ENCODE results near the gene RASSF4.
A peak's percentile ranks its signal among the peaks of the same experiment; 100 is the strongest.

Gene RASSF4

DNA sequence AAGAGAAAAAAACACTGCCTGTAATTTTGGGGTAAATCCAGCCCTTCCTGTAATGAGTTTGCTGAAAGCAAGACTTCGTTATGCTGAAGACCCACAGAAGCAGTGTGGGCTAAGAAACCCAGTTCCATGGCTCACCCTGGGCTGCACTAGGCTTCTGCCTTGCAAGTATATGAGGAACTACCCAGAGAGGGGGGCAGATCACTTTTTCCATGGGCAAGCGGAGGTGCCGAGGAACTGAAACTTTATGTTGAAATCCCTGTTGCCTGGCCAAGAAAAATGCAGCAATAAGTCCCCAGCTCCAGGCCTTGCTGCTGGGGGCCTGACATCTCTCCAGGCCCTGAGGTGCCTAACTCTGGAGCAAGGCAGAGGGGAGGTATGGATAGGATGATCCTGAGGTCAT is 8.5 kb downstream of the RASSF4 start:
- Histone ChIP-seq H3K27ac (ENCODE audit: low read length) (no peak overlapping the region), H3K4me3 (ENCODE audit: low read length) (no peak overlapping the region), H3K4me1 (ENCODE audit: control insufficient read depth, low read depth, low read length) (peaks cover 37% of the 10 kb centered on the region), H3K9ac (ENCODE audit: low read length) (no peak overlapping the region), H3K36me3 (ENCODE audit: control insufficient read depth, low read depth, low read length) (no peaks in the 10 kb centered on the region), H3K27me3 (ENCODE audit: control insufficient read depth, insufficient read depth, low read length) (no peaks in the 10 kb centered on the region), H3K9me3 (ENCODE audit: control insufficient read depth, low read depth, low read length) (no peaks in the 10 kb centered on the region)

DNA sequence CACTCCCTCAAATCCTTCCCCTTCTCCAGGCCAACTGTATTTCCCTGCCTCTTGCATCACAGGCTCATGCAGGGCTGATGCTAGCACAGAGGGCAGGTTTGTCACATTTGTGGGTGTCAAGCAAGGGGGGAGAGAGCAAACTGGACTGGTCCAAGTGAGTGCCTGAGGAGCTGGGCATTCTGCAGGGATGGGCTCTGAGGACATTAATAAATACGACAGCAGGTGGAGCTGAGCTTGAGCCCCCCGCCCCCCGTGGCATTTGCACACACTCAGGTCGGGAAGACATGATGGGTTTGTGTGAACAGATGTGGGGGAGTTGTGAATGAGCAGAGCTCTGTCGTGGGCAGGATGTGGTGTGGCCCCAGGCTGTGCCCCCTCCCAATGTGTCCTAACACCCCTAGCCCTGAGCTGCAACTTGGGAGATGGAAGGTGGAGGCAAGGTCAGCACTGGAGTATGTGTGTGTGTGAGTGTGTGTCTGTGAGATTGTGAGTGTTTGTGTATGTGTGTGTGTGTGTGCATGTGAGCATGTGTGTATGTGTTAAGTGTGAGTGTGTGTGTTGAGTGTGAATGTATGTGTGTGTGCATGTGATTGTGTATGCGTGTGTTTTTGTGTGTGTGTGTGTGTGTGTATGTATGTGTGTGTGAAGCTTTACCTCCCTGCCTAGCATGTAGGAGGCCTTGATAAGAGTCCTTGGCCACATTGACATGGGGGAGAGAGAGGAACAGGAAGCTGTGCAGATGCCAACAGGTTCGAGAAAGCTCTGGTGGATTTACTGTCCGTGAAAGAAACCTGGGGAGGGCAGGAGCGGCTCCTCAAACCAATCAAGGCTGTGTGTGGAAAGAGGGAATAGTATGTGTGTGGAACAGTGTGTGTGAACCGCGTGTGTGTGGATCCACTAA is 9.1 kb downstream of the RASSF4 start:
- Histone ChIP-seq H3K36me3 (ENCODE audit: control insufficient read depth, low read depth, low read length) (no peaks in the 10 kb centered on the region), H3K27ac (ENCODE audit: low read length) (no peak overlapping the region), H3K4me1 (ENCODE audit: control insufficient read depth, low read depth, low read length) (peaks cover 38% of the 10 kb centered on the region), H3K9me3 (ENCODE audit: control insufficient read depth, low read depth, low read length) (no peaks in the 10 kb centered on the region), H3K9ac (ENCODE audit: low read length) (no peak overlapping the region), H3K4me3 (ENCODE audit: low read length) (no peak overlapping the region), H3K27me3 (ENCODE audit: control insufficient read depth, insufficient read depth, low read length) (no peaks in the 10 kb centered on the region)

DNA sequence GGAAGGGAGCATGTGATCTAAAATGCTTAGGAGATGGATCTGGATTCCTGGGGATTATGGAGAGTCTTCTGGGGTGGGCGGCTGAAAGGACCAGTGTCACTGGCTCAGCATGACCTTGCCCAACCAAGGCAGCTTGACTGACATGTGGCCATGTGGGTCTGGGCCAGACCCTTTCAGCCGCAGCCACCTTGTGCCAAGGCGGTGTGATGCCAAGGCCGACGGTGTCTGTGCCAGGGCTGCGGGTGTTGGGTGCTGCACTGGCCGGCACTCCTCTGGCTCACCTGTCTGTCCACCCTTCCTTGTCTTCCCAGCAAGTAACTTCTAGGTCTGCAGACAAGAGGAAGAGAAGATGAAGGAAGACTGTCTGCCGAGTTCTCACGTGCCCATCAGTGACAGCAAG is 10.3 kb downstream of the RASSF4 start:
- Histone ChIP-seq H3K27ac (ENCODE audit: low read length) (no peak overlapping the region), H3K27me3 (ENCODE audit: control insufficient read depth, insufficient read depth, low read length) (no peaks in the 10 kb centered on the region), H3K9ac (ENCODE audit: low read length) (no peak overlapping the region), H3K4me3 (ENCODE audit: low read length) (no peak overlapping the region), H3K4me1 (ENCODE audit: control insufficient read depth, low read depth, low read length) (peaks cover 37% of the 10 kb centered on the region), H3K9me3 (ENCODE audit: control insufficient read depth, low read depth, low read length) (no peaks in the 10 kb centered on the region), H3K36me3 (ENCODE audit: control insufficient read depth, low read depth, low read length) (no peaks in the 10 kb centered on the region)

DNA sequence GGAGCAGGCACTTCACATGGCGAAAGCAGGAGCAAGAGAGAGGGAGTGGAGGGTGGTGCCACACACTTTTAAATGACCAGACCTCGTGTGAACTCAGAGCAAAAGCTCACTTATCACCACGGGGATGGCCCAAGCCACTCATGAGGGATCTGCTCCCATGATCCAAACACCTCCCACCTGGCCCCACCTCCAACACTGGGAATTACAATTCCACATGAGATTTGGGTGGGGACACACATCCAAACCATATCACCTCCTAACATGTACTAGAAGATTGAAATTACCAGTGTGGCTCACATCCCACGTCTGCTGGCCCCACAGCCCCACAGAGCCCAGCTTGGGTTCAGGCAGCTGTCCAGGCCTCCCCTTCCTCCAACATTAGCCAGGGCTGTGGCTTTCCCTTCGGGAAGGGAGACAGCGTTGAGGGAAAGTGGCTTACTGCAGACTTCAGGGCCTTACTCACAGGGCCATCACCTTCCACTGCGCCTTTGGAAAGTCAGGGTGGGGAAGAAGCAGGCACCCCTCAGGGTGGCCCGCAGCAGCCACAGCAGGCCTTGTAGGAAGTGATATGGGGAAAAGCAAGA is 11.3 kb downstream of the RASSF4 start:
- H3K4me1 ChIP-seq (ENCODE audit: control insufficient read depth, low read depth, low read length) = peaks cover 31% of the 10 kb centered on the region
- H3K36me3 ChIP-seq (ENCODE audit: control insufficient read depth, low read depth, low read length) = no peaks in the 10 kb centered on the region
- H3K9ac ChIP-seq (ENCODE audit: low read length) = no peak overlapping the region
- H3K27ac ChIP-seq (ENCODE audit: low read length) = no peak overlapping the region
- no peaks in the 10 kb centered on the region for H3K27me3 ChIP-seq (ENCODE audit: control insufficient read depth, insufficient read depth, low read length)
- no peak overlapping the region for H3K4me3 ChIP-seq (ENCODE audit: low read length)
- H3K9me3 ChIP-seq (ENCODE audit: control insufficient read depth, low read depth, low read length) = no peaks in the 10 kb centered on the region

DNA sequence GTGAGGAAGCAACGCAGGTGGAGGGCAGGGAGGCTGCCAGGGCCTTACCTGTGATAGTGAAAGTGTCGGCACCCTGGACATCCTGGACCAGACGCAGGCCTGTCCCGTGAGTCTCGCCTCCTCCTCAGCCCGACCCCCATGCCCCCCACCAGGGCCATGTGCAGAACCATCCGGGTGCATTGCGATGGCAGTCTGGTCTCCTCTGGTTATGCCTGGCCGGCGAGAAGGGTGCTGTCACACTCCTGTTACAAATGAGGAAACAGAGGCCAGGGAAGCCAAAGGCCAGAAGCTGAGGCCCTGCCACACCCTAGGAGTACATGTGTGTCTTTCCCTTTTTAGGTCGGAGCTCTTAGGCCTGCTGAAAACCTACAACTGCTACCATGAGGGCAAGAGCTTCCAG is 11.8 kb downstream of the RASSF4 start:
- Histone ChIP-seq H3K36me3 (ENCODE audit: control insufficient read depth, low read depth, low read length) (no peaks in the 10 kb centered on the region), H3K9ac (ENCODE audit: low read length) (no peak overlapping the region), H3K4me1 (ENCODE audit: control insufficient read depth, low read depth, low read length) (peaks cover 31% of the 10 kb centered on the region), H3K27me3 (ENCODE audit: control insufficient read depth, insufficient read depth, low read length) (no peaks in the 10 kb centered on the region), H3K9me3 (ENCODE audit: control insufficient read depth, low read depth, low read length) (no peaks in the 10 kb centered on the region), H3K4me3 (ENCODE audit: low read length) (no peak overlapping the region), H3K27ac (ENCODE audit: low read length) (no peak overlapping the region)

DNA sequence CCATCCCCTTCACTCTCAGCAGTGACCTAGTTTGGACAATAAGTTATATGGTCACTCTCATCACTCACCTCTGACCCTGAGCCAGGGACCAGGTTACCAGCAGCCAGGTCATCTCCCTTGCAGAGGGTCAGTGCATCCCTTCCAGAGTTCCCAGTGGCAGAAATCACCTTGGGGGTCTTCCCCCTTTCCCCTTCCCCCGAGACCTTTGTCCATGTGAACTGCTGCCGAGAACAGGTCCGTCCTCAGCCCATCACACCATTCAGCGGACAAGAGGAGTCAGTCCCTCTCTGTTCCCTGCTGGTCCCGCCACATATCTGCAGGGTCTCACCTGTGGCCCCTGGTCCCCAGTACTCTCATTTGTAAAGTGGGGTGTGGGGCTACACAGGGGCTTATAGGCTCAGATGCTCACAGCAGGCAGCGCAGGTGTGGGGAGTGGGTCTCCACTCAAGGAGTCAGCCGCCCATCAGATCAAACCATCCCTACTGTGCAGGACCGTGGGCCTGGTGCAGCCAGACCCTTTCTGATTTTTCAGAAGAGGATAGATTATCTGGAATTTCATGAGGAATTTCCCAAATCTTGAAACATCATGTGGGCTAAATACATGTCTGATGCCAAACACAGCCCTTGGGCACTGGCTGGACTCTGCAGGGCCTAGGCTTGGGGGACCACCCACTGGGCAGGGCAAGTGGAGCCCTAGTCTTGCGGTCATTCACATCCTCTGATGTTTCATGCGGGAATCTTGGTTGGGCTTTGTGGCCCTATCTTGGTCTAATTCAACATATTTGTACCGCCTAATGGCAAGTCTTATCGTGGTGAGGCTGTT is 12.5 kb downstream of the RASSF4 start:
- H3K4me1 ChIP-seq (ENCODE audit: control insufficient read depth, low read depth, low read length) = peaks cover 32% of the 10 kb centered on the region
- H3K4me3 ChIP-seq (ENCODE audit: low read length) = no peak overlapping the region
- no peaks in the 10 kb centered on the region for H3K27me3 ChIP-seq (ENCODE audit: control insufficient read depth, insufficient read depth, low read length)
- no peak overlapping the region for H3K27ac ChIP-seq (ENCODE audit: low read length)
- H3K36me3 ChIP-seq (ENCODE audit: control insufficient read depth, low read depth, low read length) = no peaks in the 10 kb centered on the region
- no peaks in the 10 kb centered on the region for H3K9me3 ChIP-seq (ENCODE audit: control insufficient read depth, low read depth, low read length)
- H3K9ac ChIP-seq (ENCODE audit: low read length) = no peak overlapping the region

DNA sequence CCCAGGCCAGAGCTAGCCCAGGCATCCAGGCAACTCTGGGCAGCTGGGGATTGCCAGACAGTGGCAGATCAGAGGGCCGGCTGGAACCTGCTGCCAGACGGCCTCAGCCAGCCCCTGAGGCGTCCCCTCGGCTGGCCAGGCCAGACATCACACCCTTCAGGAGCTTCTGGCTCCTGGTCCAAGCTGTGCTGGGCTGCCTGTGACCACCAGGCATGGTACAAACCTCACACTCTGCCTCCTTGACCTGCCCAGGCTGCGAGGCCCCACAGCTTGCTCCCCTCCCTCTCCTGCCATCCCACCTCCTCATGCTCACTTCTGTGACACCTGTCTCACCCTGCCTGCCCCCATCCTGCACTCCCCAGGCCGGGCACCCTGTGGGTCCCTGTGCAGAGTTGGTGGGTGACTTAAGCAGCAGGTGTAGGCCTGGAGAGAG is 13.3 kb downstream of the RASSF4 start:
- H3K36me3 ChIP-seq (ENCODE audit: control insufficient read depth, low read depth, low read length) = no peaks in the 10 kb centered on the region
- H3K27ac ChIP-seq (ENCODE audit: low read length) = no peak overlapping the region
- peaks cover 35% of the 10 kb centered on the region for H3K4me1 ChIP-seq (ENCODE audit: control insufficient read depth, low read depth, low read length)
- H3K27me3 ChIP-seq (ENCODE audit: control insufficient read depth, insufficient read depth, low read length) = no peaks in the 10 kb centered on the region
- H3K4me3 ChIP-seq (ENCODE audit: low read length) = no peak overlapping the region
- no peaks in the 10 kb centered on the region for H3K9me3 ChIP-seq (ENCODE audit: control insufficient read depth, low read depth, low read length)
- H3K9ac ChIP-seq (ENCODE audit: low read length) = no peak overlapping the region

DNA sequence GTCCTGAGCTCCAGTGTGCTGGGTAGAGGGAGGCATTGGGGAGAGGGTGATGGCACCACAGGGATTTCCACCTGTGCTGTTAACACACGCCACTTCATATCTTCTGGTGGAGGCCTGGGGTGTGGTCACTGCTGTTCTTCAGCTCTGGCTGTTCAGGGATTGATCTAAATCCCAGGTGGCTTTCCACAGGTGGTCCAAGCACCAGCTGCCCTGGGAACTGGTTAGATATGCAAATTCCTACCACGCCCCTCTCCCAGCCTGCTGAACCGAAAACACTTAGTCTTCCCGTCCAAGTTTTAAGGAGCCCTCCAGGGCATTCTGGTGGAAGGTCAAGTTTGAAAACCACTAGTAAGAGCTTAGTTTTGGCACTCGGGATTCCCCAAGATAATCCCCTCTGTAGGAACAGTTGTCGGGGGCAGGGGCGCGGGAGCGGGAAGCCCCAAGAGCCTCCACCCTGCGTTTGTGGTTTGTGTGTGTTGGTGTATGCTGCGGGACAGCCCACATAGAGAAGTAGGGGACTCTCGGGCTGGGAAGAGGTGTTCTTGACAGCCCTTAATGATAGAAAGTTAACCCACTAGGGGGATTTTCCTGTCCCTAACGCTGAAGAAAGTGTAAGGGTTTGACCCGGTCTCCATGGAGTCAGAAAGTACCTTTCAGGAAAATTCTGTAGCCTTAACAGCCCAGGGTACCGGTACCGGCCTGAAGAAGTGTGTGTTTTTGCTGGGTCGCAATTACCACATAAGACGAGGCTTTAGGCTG is 13.9 kb downstream of the RASSF4 start:
- Histone ChIP-seq H3K9ac (ENCODE audit: low read length) (no peak overlapping the region), H3K27ac (ENCODE audit: low read length) (no peak overlapping the region), H3K27me3 (ENCODE audit: control insufficient read depth, insufficient read depth, low read length) (no peaks in the 10 kb centered on the region), H3K4me3 (ENCODE audit: low read length) (peak overlapping the region; percentile 11), H3K4me1 (ENCODE audit: control insufficient read depth, low read depth, low read length) (peaks cover 41% of the 10 kb centered on the region), H3K36me3 (ENCODE audit: control insufficient read depth, low read depth, low read length) (no peaks in the 10 kb centered on the region), H3K9me3 (ENCODE audit: control insufficient read depth, low read depth, low read length) (no peaks in the 10 kb centered on the region)

DNA sequence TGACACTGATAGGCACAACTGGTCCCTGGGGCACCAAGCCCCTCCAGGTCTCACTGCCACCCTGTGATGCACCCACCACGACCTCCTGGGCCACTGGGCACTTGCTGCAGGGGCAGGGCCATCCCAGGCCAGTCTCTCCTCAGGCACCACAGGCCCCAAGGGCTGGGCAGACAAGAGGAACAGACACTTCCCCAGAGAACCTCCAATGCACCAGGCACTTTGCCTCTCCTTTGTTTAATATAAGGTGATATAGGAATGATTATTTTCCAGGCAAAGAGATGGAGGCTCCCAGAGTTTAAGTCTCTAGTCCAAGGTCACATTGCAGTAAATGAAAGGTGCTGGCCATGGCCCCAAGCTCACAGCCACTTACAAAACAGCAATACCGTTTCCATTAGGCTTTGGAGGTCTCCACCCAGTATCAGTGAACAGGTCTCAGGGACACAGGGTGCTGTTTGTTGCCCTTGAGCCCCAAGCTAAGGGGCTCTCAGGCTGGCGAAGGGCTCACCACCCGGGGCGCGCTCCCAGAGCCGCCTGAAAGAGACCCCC is 14.6 kb downstream of the RASSF4 start:
- no peaks in the 10 kb centered on the region for H3K9me3 ChIP-seq (ENCODE audit: control insufficient read depth, low read depth, low read length)
- H3K36me3 ChIP-seq (ENCODE audit: control insufficient read depth, low read depth, low read length) = no peaks in the 10 kb centered on the region
- no peak overlapping the region for H3K27ac ChIP-seq (ENCODE audit: low read length)
- peaks cover 47% of the 10 kb centered on the region for H3K4me1 ChIP-seq (ENCODE audit: control insufficient read depth, low read depth, low read length)
- no peak overlapping the region for H3K9ac ChIP-seq (ENCODE audit: low read length)
- no peaks in the 10 kb centered on the region for H3K27me3 ChIP-seq (ENCODE audit: control insufficient read depth, insufficient read depth, low read length)
- peak overlapping the region; percentile 55 for H3K4me3 ChIP-seq (ENCODE audit: low read length)

DNA sequence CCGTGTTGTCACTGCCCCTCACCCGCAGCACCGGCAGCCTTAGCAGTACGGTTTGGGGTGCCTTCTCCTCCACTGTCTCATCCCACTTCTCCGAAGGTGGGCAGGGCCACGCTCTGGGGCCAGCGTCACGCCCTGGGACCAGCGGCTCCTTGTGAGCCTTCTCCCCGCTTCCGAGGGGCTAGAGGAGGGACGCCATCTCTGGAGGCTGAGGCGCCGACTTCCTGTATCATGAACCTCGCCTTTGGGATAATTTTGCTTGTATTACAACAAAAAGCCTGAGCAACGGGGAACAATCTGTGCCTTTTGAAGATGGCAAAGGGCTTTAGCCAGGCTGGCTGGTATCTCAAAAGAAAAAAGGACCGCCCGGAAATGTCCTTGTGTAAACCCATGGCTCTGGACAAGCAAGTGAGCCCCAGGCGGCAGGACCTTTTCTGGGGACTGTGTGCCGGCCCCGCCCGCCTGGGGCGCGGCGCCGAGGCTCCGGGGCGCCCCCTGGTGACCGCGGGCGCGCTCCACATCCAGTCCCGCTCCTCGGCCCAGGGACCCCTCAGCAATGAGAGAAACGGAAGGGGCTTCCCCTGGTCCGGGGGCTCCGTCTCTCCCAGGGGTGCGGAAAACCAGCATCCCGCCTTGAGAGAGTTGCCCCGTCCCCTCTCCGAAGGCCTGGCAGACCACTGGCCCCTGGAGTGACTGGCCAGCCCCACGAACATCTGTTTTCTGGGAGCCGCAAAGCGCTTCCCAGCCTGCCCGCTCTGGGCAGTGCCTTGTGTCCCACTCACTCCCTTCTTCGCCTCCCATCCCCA is 15.2 kb downstream of the RASSF4 start:
- H3K4me3 ChIP-seq (ENCODE audit: low read length) = peak overlapping the region; percentile 55
- H3K27ac ChIP-seq (ENCODE audit: low read length) = no peak overlapping the region
- no peak overlapping the region for H3K9ac ChIP-seq (ENCODE audit: low read length)
- H3K4me1 ChIP-seq (ENCODE audit: control insufficient read depth, low read depth, low read length) = peaks cover 54% of the 10 kb centered on the region
- H3K36me3 ChIP-seq (ENCODE audit: control insufficient read depth, low read depth, low read length) = no peaks in the 10 kb centered on the region
- H3K9me3 ChIP-seq (ENCODE audit: control insufficient read depth, low read depth, low read length) = no peaks in the 10 kb centered on the region
- H3K27me3 ChIP-seq (ENCODE audit: control insufficient read depth, insufficient read depth, low read length) = no peaks in the 10 kb centered on the region
